ENCODE results near the gene ARL16. TPM values are rescaled to one million over a fixed set of nuclear protein-coding genes. Genes with fewer than 3 reads are reported as not detected.

Gene ARL16
- 10 to 100 TPM; 18.8 to 28.8 (median 26.9) TPM for total RNA-seq

- peak; percentile 92 for DNase-seq (ENCODE audit: low spot score)
- no peak for TF ChIP-seq CTCF (IDR thresholded peaks at IDR 0.05)
- ATAC-seq (ENCODE audit: low FRiP score) = peak; percentile 95
Measured at GRCh38 chr17:81683584-81684441, at the start of gene ARL16, which contains the start of gene HGS. TSS of gene ARL16 (minus strand) at chr17:81683797. CDS start at chr17:81683753, 44 bp downstream. TSS of gene HGS (plus strand) at chr17:81684011. CDS start at chr17:81684067, 56 bp downstream.

- ATAC-seq (ENCODE audit: low FRiP score) (no peak), DNase-seq (ENCODE audit: low spot score) (no peak)
- no peak for TF ChIP-seq CTCF (IDR thresholded peaks at IDR 0.05)
Measured at GRCh38 chr17:81727324-81728031, 43.9 kb upstream of the ARL16 start.

GRCh38 chr17:81726004-81726403 lies 42.4 kb upstream of the ARL16 start:
- no peak for DNase-seq (ENCODE audit: low spot score)

GRCh38 chr17:81725439-81725838 lies 41.8 kb upstream of the ARL16 start:
- DNase-seq (ENCODE audit: low spot score) = no peak
- no peak for ATAC-seq (ENCODE audit: low FRiP score)

More at GRCh38 chr17:81726004-81726403, 42.4 kb upstream of the ARL16 start:
- ATAC-seq (ENCODE audit: low FRiP score) = no peak
- no peak for TF ChIP-seq CTCF (IDR thresholded peaks at IDR 0.05)

GRCh38 chr17:81723651-81724209 lies 40.1 kb upstream of the ARL16 start:
- no peak for ATAC-seq (ENCODE audit: low FRiP score)
- no peak for DNase-seq (ENCODE audit: low spot score)
- no peak for TF ChIP-seq CTCF (IDR thresholded peaks at IDR 0.05)

More at GRCh38 chr17:81725439-81725838, 41.8 kb upstream of the ARL16 start:
- no peak for TF ChIP-seq CTCF (IDR thresholded peaks at IDR 0.05)

- no peak for ATAC-seq (ENCODE audit: low FRiP score)
- no peak for TF ChIP-seq CTCF (IDR thresholded peaks at IDR 0.05)
- no peak for DNase-seq (ENCODE audit: low spot score)
Measured at GRCh38 chr17:81722184-81723120, 38.9 kb upstream of the ARL16 start.

All from omental fat pad (tissue), 4 donors.